Endodermal cell (in vitro differentiated cells): ENCODE results near the gene OTUD4. TPM values are rescaled to one million over a fixed set of nuclear protein-coding genes. Genes with fewer than 3 reads are reported as not detected.
"Not testable (repeated sequence)": the region's sequence is repeated elsewhere in the genome, so short reads cannot be mapped to it uniquely, and the experiment has no call there.

Source experiments
- DNase-seq: peaks from one replicate; pipeline ENCODE4 v3.0.0-alpha.2; 2017
- H3K27ac ChIP-seq: 2 replicates; pipeline ENCODE4 v1.5.1; 2013; ENCODE audit warnings: mild to moderate bottlenecking, low read depth, low read length, moderate library complexity
- H3K27me3 ChIP-seq: 2 replicates; pipeline ENCODE4 v1.6.1; 2013; ENCODE audit warnings: mild to moderate bottlenecking, low read length, moderate library complexity; ENCODE audit not compliant: insufficient read depth, control insufficient read depth, poor library complexity, severe bottlenecking
- H3K36me3 ChIP-seq: 2 replicates; pipeline ENCODE4 v1.7.0; 2013; ENCODE audit warnings: mild to moderate bottlenecking, low read length, moderate library complexity; ENCODE audit not compliant: control insufficient read depth, insufficient read depth
- H3K4me1 ChIP-seq: one replicate; pipeline ENCODE4 v1.7.0; 2013; ENCODE audit warnings: low read length; ENCODE audit not compliant: control insufficient read depth, insufficient read depth
- H3K4me3 ChIP-seq: 2 replicates; pipeline ENCODE4 v1.5.1; 2013; ENCODE audit warnings: mild to moderate bottlenecking, low read length, moderate library complexity
- H3K9ac ChIP-seq: 2 replicates; pipeline ENCODE4 v1.6.1; 2013; ENCODE audit warnings: mild to moderate bottlenecking, low read length, moderate library complexity; ENCODE audit not compliant: poor library complexity, severe bottlenecking; ENCODE audit errors: extremely low read depth
- H3K9me3 ChIP-seq: 2 replicates; pipeline ENCODE4 v1.6.1; 2013; ENCODE audit warnings: mild to moderate bottlenecking, low read length, moderate library complexity; ENCODE audit not compliant: control insufficient read depth
- H3K27ac Mint-ChIP-seq: 2 replicates; pipeline ENCODE4 v1.8.0; 2020; ENCODE audit warnings: mixed read lengths
- H3K27me3 Mint-ChIP-seq: 2 replicates; pipeline ENCODE4 v1.8.0; 2021; ENCODE audit warnings: mild to moderate bottlenecking, mixed read lengths; ENCODE audit not compliant: insufficient read depth
- H3K36me3 Mint-ChIP-seq: 2 replicates; pipeline ENCODE4 v1.8.0; 2020; ENCODE audit warnings: low read depth, mixed read lengths
- H3K4me1 Mint-ChIP-seq: 2 replicates; pipeline ENCODE4 v1.8.0; 2020; ENCODE audit warnings: mixed read lengths
- H3K4me3 Mint-ChIP-seq: 2 replicates; pipeline ENCODE4 v1.8.0; 2020; ENCODE audit warnings: mild to moderate bottlenecking, moderate library complexity, mixed read lengths
- H3K9me3 Mint-ChIP-seq: 2 replicates; pipeline ENCODE4 v1.8.0; 2020; ENCODE audit warnings: mild to moderate bottlenecking, mixed read lengths
- WGBS, 2 experiments: methylation state at CpG; one replicate each; pipeline versions ENCODE4 v1.1.5 to v1.1.7; 2013; ENCODE audit warnings: missing lambda C conversion rate in 2 of 2, mixed read lengths in 1 of 2; ENCODE audit not compliant: insufficient coverage in 1 of 2, insufficient read length in 1 of 2; 5-methylcytosine and 5-hydroxymethylcytosine counted together
- long read RNA-seq, 4 experiments: library from polyadenylated mRNA in 2 of 4; library from RNA in 1 of 4; library from capped mRNA in 1 of 4; stranded (forward) in 3 of 4; unstranded in 1 of 4; transcript quantifications; one replicate each; pipeline ENCODE4 v2.0.0, GENCODE V29; 2020 to 2021; ENCODE audit warnings: inconsistent platforms in 1 of 4
- polyA plus RNA-seq, 2 experiments: library from polyadenylated mRNA; stranded (reverse); fragments of 50-300 nt; gene quantifications; one replicate each; pipeline ENCODE4 v1.2.3, GENCODE V29; 2013
- total RNA-seq, 2 donors: library from RNA; stranded (reverse); fragmentation: NEBNext Ultra II Directional in 1 of 2; extraction: Animal tissue kit (Norgen Biotek cat#: 25700) in 1 of 2; gene quantifications; 2 replicates in 1 of 2; 3 replicates in 1 of 2; pipeline ENCODE4 v1.2.1, GENCODE V29; 2021
- TF ChIP-seq, protein P1 (sequence below): fragments of 200-600 bp; sonication (generic); conservative IDR thresholded peaks from 2 replicates; pipeline ENCODE4 v1.5.0; 2021; ENCODE audit warnings: antibody characterized with exemption, mild to moderate bottlenecking

The OTUD4 gene, protein sequence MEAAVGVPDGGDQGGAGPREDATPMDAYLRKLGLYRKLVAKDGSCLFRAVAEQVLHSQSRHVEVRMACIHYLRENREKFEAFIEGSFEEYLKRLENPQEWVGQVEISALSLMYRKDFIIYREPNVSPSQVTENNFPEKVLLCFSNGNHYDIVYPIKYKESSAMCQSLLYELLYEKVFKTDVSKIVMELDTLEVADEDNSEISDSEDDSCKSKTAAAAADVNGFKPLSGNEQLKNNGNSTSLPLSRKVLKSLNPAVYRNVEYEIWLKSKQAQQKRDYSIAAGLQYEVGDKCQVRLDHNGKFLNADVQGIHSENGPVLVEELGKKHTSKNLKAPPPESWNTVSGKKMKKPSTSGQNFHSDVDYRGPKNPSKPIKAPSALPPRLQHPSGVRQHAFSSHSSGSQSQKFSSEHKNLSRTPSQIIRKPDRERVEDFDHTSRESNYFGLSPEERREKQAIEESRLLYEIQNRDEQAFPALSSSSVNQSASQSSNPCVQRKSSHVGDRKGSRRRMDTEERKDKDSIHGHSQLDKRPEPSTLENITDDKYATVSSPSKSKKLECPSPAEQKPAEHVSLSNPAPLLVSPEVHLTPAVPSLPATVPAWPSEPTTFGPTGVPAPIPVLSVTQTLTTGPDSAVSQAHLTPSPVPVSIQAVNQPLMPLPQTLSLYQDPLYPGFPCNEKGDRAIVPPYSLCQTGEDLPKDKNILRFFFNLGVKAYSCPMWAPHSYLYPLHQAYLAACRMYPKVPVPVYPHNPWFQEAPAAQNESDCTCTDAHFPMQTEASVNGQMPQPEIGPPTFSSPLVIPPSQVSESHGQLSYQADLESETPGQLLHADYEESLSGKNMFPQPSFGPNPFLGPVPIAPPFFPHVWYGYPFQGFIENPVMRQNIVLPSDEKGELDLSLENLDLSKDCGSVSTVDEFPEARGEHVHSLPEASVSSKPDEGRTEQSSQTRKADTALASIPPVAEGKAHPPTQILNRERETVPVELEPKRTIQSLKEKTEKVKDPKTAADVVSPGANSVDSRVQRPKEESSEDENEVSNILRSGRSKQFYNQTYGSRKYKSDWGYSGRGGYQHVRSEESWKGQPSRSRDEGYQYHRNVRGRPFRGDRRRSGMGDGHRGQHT
- total RNA-seq = 10 to 100 TPM; 49.6 to 55.5 TPM
- 28.3 TPM for polyA plus RNA-seq (2013, experiment 1 of 2)
- polyA plus RNA-seq (2013, experiment 2 of 2) = 26.1 TPM
- long read RNA-seq, experiment 1, partial matches to known transcripts = 1 of 19 reads
- long read RNA-seq, experiment 1, other reads (novel, unspliced or antisense) = 18 of 19 reads
- long read RNA-seq, experiment 2, full-length matches to known transcripts = 22 of 43 reads
- long read RNA-seq, experiment 2, partial matches to known transcripts = 0 of 43 reads
- long read RNA-seq, experiment 2, other reads (novel, unspliced or antisense) = 21 of 43 reads
- long read RNA-seq, experiment 3, full-length matches to known transcripts = 2 of 10 reads
- long read RNA-seq, experiment 3, partial matches to known transcripts = 0 of 10 reads
- long read RNA-seq, experiment 3, other reads (novel, unspliced or antisense) = 8 of 10 reads
- long read RNA-seq, experiment 4, partial matches to known transcripts = 1 of 3 reads
- long read RNA-seq, experiment 4, other reads (novel, unspliced or antisense) = 2 of 3 reads

DNA sequence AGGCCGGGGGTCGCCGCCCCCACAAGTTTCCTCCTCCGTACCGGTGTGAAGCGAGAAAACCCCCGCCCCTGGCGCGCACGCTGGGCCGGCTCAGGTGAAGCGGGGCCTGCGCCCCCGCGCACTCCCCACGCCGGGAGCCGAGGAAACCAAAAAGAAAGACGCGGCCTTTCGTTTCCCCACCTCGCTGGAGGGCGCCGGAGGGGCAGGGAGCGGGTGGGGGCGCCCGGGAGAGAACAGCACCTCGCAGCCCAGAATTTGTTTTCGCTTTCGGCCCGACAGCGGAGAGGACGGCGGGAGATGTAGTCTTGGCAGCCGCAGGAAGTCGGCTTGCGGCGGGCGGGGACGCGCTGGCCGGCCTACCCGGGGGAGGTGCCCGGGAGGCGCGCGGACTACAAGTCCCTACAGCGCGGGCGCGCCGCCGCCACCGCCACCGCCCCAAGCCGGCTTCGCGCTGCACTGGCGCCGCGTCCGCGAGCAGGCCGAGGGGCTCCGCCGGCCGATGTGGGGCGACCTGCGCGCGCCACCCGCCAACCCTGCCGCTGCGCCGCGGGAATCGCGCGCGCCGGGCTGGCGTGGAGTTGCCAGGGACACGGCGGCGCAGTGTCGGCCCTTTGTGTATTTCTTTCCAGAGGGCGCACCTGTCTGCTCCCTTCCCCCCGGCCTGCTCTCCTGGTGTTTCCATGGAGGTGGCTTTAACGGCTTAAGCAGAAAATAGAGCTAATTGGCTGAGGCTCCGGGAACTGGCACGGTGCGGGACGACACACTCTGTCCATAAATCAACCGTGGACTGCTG, at the start of gene OTUD4:
TSS of gene OTUD4 (minus strand) at position 292 of the 793 bp plus-strand sequence. CDS start 616 bp downstream, outside the sequence.
- Mint-ChIP-seq H3K4me3 (peak within 1 kb of the TSS; percentile 91), H3K27ac (peak within 1 kb of the TSS; percentile 94), H3K9me3 (no peaks in the 10 kb centered on the region), H3K36me3 (no peaks in the 10 kb centered on the region), H3K4me1 (peaks cover 34% of the 10 kb centered on the region), H3K27me3 (no peaks in the 10 kb centered on the region)
- WGBS, 2 experiments = 0% methylated on average over 53 to 94 of the region's 94 CpGs
- H3K27ac ChIP-seq = peak within 1 kb of the TSS; percentile 69
- H3K36me3 ChIP-seq = no peaks in the 10 kb centered on the region
- H3K4me3 ChIP-seq = peak within 1 kb of the TSS; percentile 91
- H3K9me3 ChIP-seq = no peaks in the 10 kb centered on the region
- H3K4me1 ChIP-seq = no peaks in the 10 kb centered on the region
- peak within 1 kb of the TSS; percentile 74 for H3K9ac ChIP-seq
- peak; percentile 97 for DNase-seq
- TF ChIP-seq, protein P1, sequence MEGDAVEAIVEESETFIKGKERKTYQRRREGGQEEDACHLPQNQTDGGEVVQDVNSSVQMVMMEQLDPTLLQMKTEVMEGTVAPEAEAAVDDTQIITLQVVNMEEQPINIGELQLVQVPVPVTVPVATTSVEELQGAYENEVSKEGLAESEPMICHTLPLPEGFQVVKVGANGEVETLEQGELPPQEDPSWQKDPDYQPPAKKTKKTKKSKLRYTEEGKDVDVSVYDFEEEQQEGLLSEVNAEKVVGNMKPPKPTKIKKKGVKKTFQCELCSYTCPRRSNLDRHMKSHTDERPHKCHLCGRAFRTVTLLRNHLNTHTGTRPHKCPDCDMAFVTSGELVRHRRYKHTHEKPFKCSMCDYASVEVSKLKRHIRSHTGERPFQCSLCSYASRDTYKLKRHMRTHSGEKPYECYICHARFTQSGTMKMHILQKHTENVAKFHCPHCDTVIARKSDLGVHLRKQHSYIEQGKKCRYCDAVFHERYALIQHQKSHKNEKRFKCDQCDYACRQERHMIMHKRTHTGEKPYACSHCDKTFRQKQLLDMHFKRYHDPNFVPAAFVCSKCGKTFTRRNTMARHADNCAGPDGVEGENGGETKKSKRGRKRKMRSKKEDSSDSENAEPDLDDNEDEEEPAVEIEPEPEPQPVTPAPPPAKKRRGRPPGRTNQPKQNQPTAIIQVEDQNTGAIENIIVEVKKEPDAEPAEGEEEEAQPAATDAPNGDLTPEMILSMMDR = peak; percentile 40
- no peaks in the 10 kb centered on the region for H3K27me3 ChIP-seq

DNA sequence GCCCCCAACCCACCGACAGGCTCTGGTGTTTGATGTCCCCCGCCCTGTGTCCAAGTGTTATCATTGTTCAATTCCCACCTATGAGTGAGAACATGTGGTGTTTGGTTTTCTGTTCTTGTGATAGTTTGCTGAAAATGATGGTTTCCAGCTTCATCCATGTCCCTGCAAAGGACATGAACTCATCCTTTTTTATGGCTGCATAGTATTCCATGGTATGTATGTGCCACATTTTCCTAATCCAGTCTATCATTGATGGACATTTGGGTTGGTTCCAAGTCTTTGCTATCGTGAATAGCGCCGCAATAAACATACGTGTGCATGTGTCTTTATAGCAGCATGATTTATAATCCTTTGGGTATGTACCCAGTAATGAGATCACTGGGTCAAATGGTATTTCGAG, 42.8 kb upstream of the OTUD4 start:
- H3K27ac Mint-ChIP-seq, H3K4me1 ChIP-seq, H3K36me3 Mint-ChIP-seq, H3K27me3 Mint-ChIP-seq, H3K4me3 Mint-ChIP-seq, H3K9me3 Mint-ChIP-seq, H3K36me3 ChIP-seq, DNase-seq, H3K4me1 Mint-ChIP-seq, H3K9ac ChIP-seq, H3K27ac ChIP-seq, H3K27me3 ChIP-seq, H3K9me3 ChIP-seq, H3K4me3 ChIP-seq: not testable (repeated sequence)
- 75 to 98% methylated on average over 1 to 6 of the region's 7 CpGs for WGBS, 2 experiments

GRCh38 chr4:145221529-145221928, 41.1 kb upstream of the OTUD4 start:
- not testable (repeated sequence) for H3K9me3 ChIP-seq, H3K36me3 ChIP-seq, H3K27me3 Mint-ChIP-seq, DNase-seq, H3K4me3 ChIP-seq, H3K4me1 ChIP-seq, H3K27ac Mint-ChIP-seq, H3K27me3 ChIP-seq, H3K4me3 Mint-ChIP-seq, H3K27ac ChIP-seq, H3K9ac ChIP-seq, H3K36me3 Mint-ChIP-seq, H3K9me3 Mint-ChIP-seq
- H3K4me1 Mint-ChIP-seq = peaks cover 11% of the 10 kb centered on the region
- 91 to 92% methylated on average over 3 to 5 of the region's 5 CpGs for WGBS, 2 experiments
